Measurements from ENCODE around the gene SPINT2. TPM values are rescaled to one million over a fixed set of nuclear protein-coding genes. Genes with fewer than 3 reads are reported as not detected.

SPINT2 gene
- total RNA-seq, 2 experiments from 2014 or later: 36.7 to 77.2 TPM

DNA sequence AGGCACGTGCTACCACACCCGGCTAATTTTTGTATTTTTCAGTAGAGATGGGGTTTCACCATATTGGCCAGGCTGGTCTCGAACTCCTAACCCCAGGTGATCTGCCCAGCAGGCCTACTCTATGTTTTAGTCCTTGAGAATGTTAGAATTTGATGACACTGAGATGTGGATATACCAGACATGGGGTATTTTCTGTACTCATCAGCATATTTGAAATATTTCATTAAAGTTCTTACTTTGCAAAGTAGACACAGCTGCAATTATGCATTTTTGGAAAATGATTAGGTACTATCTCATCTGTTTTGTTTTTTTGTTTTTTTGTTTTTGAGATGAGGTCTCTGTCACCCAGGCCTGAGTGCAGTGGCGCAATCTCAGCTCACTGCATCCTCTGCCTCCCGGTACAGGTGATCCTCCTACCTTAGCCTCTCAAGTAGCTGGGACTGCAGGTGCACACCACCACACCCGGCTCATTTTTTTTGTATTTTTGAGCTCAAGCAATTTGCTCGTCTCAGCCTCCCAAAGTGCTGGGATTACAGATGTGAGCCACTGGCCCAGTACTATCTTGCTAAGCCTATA, 12.7 kb downstream of the SPINT2 start:
- CTCF ChIA-PET (ENCODE audit: unreplicated experiment): no interaction called here
- DNase-seq (ENCODE audit: low spot score): no peak
- H3K9me2 ChIP-seq (ENCODE audit: insufficient read depth, low read length): no peaks in the 10 kb centered on the region
- TF ChIP-seq, protein P1, sequence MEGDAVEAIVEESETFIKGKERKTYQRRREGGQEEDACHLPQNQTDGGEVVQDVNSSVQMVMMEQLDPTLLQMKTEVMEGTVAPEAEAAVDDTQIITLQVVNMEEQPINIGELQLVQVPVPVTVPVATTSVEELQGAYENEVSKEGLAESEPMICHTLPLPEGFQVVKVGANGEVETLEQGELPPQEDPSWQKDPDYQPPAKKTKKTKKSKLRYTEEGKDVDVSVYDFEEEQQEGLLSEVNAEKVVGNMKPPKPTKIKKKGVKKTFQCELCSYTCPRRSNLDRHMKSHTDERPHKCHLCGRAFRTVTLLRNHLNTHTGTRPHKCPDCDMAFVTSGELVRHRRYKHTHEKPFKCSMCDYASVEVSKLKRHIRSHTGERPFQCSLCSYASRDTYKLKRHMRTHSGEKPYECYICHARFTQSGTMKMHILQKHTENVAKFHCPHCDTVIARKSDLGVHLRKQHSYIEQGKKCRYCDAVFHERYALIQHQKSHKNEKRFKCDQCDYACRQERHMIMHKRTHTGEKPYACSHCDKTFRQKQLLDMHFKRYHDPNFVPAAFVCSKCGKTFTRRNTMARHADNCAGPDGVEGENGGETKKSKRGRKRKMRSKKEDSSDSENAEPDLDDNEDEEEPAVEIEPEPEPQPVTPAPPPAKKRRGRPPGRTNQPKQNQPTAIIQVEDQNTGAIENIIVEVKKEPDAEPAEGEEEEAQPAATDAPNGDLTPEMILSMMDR (conservative IDR thresholded peaks at IDR 0.05; ENCODE audit: low read length): no peak
- no peak for TF ChIP-seq EZH2phosphoT487 (IDR thresholded peaks at IDR 0.05; ENCODE audit: borderline replicate concordance, low read depth, low read length)
- H3K79me2 ChIP-seq (ENCODE audit: insufficient read depth, low read depth, low read length): no peaks in the 10 kb centered on the region
- no peak overlapping the region for H3K4me2 ChIP-seq (ENCODE audit: low read length)
- POLR2A ChIA-PET: no interaction called here
- no peak overlapping the region for H3K27ac ChIP-seq (ENCODE audit: low read depth, low read length, poor library complexity, severe bottlenecking)
- no peak overlapping the region for H2AFZ ChIP-seq (ENCODE audit: low read length)
- BruUV-seq (replicated peaks): no TSS peak
- intact Hi-C loops (cut with micrococcal nuclease; ENCODE audit: unreplicated experiment): no loop called here
- no peaks in the 10 kb centered on the region for H3K9me3 ChIP-seq (ENCODE audit: low read length)
- no peaks in the 10 kb centered on the region for H4K20me1 ChIP-seq (ENCODE audit: insufficient read depth, low read length)
- H3K4me3 ChIP-seq (ENCODE audit: low read depth, low read length, poor library complexity, severe bottlenecking): no peak overlapping the region
- no peaks in the 10 kb centered on the region for H3K36me3 ChIP-seq (ENCODE audit: insufficient read depth, low read length)
- H3K4me1 ChIP-seq (ENCODE audit: insufficient read depth, low read length, poor library complexity, severe bottlenecking): peaks cover 5% of the 10 kb centered on the region

DNA sequence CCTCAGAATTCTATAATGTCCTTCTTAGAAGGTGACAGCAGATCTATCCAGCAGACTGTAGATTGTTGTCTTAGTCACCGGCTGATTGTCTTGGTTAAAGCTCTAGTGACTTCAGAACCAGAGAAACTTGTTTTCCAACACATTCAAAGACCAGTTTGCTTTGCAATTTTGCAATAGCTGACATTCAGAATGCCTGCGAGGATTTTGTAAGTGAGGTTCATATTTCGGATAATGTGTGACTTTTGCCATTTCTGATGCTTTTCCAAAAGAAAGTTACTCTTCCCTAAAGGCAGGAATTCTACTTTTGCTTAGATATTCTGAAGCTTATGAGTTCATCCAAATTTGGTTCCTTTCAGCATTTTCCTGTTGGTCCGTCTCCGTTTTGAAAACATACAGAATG, 13.2 kb downstream of the SPINT2 start:
- intact Hi-C loops (cut with micrococcal nuclease; ENCODE audit: unreplicated experiment): no loop called here
- no peak overlapping the region for H3K4me3 ChIP-seq (ENCODE audit: low read depth, low read length, poor library complexity, severe bottlenecking)
- no TSS peak for BruUV-seq (replicated peaks)
- no peaks in the 10 kb centered on the region for H3K79me2 ChIP-seq (ENCODE audit: insufficient read depth, low read depth, low read length)
- TF ChIP-seq, protein P1 (conservative IDR thresholded peaks at IDR 0.05; ENCODE audit: low read length): no peak
- TF ChIP-seq EZH2phosphoT487 (IDR thresholded peaks at IDR 0.05; ENCODE audit: borderline replicate concordance, low read depth, low read length): no peak
- POLR2A ChIA-PET: no interaction called here
- no peak overlapping the region for H3K4me2 ChIP-seq (ENCODE audit: low read length)
- no peaks in the 10 kb centered on the region for H4K20me1 ChIP-seq (ENCODE audit: insufficient read depth, low read length)
- no peaks in the 10 kb centered on the region for H3K9me2 ChIP-seq (ENCODE audit: insufficient read depth, low read length)
- peaks cover 6% of the 10 kb centered on the region for H3K4me1 ChIP-seq (ENCODE audit: insufficient read depth, low read length, poor library complexity, severe bottlenecking)
- no peak for DNase-seq (ENCODE audit: low spot score)
- H3K9me3 ChIP-seq (ENCODE audit: low read length): no peaks in the 10 kb centered on the region
- H2AFZ ChIP-seq (ENCODE audit: low read length): no peak overlapping the region
- CTCF ChIA-PET (ENCODE audit: unreplicated experiment): interaction anchor here (0.5 kb wide), 1 partner anchor 502 kb away, joined by 3 read pairs; no protein-coding TSS in a partner anchor
- no peaks in the 10 kb centered on the region for H3K36me3 ChIP-seq (ENCODE audit: insufficient read depth, low read length)
- H3K27ac ChIP-seq (ENCODE audit: low read depth, low read length, poor library complexity, severe bottlenecking): no peak overlapping the region

DNA sequence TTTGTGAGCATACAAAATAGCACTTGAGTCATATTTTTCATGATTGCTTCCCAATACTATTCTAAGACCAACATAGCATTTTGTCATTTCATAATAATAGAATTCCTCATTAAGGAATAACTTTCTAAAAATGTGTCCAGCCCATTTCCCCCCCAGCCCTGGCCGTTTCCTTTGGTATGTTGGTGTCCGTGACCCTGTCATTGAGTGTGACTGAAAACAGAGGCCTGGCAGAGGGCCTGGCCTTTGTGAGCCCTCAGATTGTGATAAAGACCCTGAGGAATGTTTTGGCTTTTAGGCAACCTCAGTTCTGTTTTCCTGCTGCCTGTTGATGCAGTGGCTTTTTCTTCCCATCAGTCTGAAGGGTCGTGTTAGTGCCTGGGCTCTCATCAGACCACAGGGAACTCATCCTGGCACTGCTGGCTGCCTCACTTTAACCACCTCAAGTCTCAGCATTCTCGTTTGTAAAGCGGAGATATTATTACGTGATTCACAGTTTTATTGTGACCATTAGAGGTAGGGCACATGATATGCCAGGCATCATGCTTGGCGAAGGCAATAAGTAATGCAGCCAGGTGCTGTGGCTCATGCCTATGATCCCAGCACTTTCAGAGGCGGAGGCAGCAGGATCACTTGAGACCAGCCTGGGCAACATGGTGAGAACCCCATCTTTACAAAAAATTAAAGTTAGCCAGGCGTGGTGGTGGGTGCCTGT, 13.8 kb downstream of the SPINT2 start:
- Histone ChIP-seq H3K4me1 (ENCODE audit: insufficient read depth, low read length, poor library complexity, severe bottlenecking) (peaks cover 6% of the 10 kb centered on the region), H3K9me2 (ENCODE audit: insufficient read depth, low read length) (no peaks in the 10 kb centered on the region), H3K79me2 (ENCODE audit: insufficient read depth, low read depth, low read length) (no peaks in the 10 kb centered on the region), H4K20me1 (ENCODE audit: insufficient read depth, low read length) (no peaks in the 10 kb centered on the region), H3K9me3 (ENCODE audit: low read length) (no peaks in the 10 kb centered on the region), H3K27ac (ENCODE audit: low read depth, low read length, poor library complexity, severe bottlenecking) (no peak overlapping the region), H3K36me3 (ENCODE audit: insufficient read depth, low read length) (no peaks in the 10 kb centered on the region), H3K4me3 (ENCODE audit: low read depth, low read length, poor library complexity, severe bottlenecking) (no peak overlapping the region), H3K4me2 (ENCODE audit: low read length) (no peak overlapping the region), H2AFZ (ENCODE audit: low read length) (no peak overlapping the region)
- CTCF ChIA-PET (ENCODE audit: unreplicated experiment): interaction anchor here (0.5 kb wide), 1 partner anchor 501 kb away, joined by 3 read pairs; no protein-coding TSS in a partner anchor
- TF ChIP-seq EZH2phosphoT487 (IDR thresholded peaks at IDR 0.05; ENCODE audit: borderline replicate concordance, low read depth, low read length): no peak
- TF ChIP-seq, protein P1 (conservative IDR thresholded peaks at IDR 0.05; ENCODE audit: low read length): no peak
- DNase-seq (ENCODE audit: low spot score): no peak
- intact Hi-C loops (cut with micrococcal nuclease; ENCODE audit: unreplicated experiment): no loop called here
- POLR2A ChIA-PET: no interaction called here
- BruUV-seq (replicated peaks): no TSS peak
